Endothelial cell of umbilical vein (primary cell): ENCODE data around the gene TEX22. TPM values are rescaled to one million over a fixed set of nuclear protein-coding genes. Genes with fewer than 3 reads are reported as not detected.

Source experiments
- BruUV-seq: library from RNA; stranded (reverse); fragments of 400-500 nt; replicated peaks from 2 replicates; lab custom pipeline; 2021; lab: Mats Ljungman, UMichigan
- CTCF ChIA-PET: fragments of 300-600, 350-600 bp; sonication (Branson Sonifier 250); formaldehyde crosslinking; loops from one replicate; lab custom pipeline; 2021; ENCODE audit warnings: antibody characterized with exemption, inconsistent platforms; lab: Charles Lee
- POLR2A ChIA-PET: fragments of 300-600, 350-600 bp; sonication (Branson Sonifier 250); formaldehyde crosslinking; loops from one replicate; lab custom pipeline; 2021; ENCODE audit warnings: antibody characterized with exemption, inconsistent platforms; lab: Charles Lee
- DNase-seq: peaks from one replicate; pipeline ENCODE4 v3.0.0-alpha.2; 2011; ENCODE audit warnings: low read depth, low spot score
- FAIRE-seq: peaks from 2 replicates; lab custom pipeline; 2011; peaks lifted over from hg19 to GRCh38; lab: Jason Lieb, UNC
- H2AFZ ChIP-seq: 2 replicates; pipeline ENCODE4 v1.6.0; 2012; ENCODE audit warnings: low read depth, low read length, control low read depth, inconsistent platforms
- H3K27ac ChIP-seq: 2 replicates; pipeline ENCODE4 v1.5.1; 2011; ENCODE audit warnings: low read depth, mild to moderate bottlenecking, control low read depth, low read length, moderate library complexity; ENCODE audit not compliant: insufficient read depth
- H3K27me3 ChIP-seq, 2 experiments: 2 replicates each; pipeline versions ENCODE4 v1.6.0 to v1.6.1; 2011; ENCODE audit warnings: low read length in 2 of 2, mixed read lengths in 1 of 2; ENCODE audit not compliant: control insufficient read depth in 2 of 2, insufficient read depth in 2 of 2
- H3K36me3 ChIP-seq, 2 experiments: 2 replicates in 1 of 2; 3 replicates in 1 of 2; pipeline ENCODE4 v1.5.1; 2011; ENCODE audit warnings: low read length in 2 of 2, mild to moderate bottlenecking in 1 of 2, moderate library complexity in 1 of 2; ENCODE audit not compliant: control insufficient read depth in 2 of 2, insufficient read depth in 2 of 2; ENCODE audit errors: extremely low read depth in 1 of 2
- H3K4me1 ChIP-seq: 3 replicates; pipeline ENCODE4 v1.5.1; 2011; ENCODE audit warnings: mild to moderate bottlenecking, low read length; ENCODE audit not compliant: control insufficient read depth, insufficient read depth; ENCODE audit errors: extremely low read depth
- H3K4me2 ChIP-seq: 2 replicates; pipeline ENCODE4 v1.6.1; 2011; ENCODE audit warnings: low read length, control low read depth, mixed read lengths; ENCODE audit not compliant: insufficient read depth
- H3K4me3 ChIP-seq, 3 experiments: fragments of 200-600 bp in 1 of 3; sonication (generic), shearing (Covaris generic) in 1 of 3; replicated peaks in 1 of 3; 2 replicates each; pipeline ENCODE4 v1.5.1; 2011 to 2016; ENCODE audit warnings: control low read depth in 3 of 3, low read length in 3 of 3, mild to moderate bottlenecking in 2 of 3, inconsistent platforms in 1 of 3, low read depth in 1 of 3, moderate library complexity in 1 of 3; ENCODE audit not compliant: insufficient read depth in 1 of 3
- H3K79me2 ChIP-seq: 2 replicates; pipeline ENCODE4 v1.6.0; 2012; ENCODE audit warnings: low read length, inconsistent platforms; ENCODE audit not compliant: control insufficient read depth, insufficient read depth
- H3K9ac ChIP-seq: replicated peaks from 2 replicates; pipeline ENCODE3; 2011; ENCODE audit warnings: low read length, control low read depth; ENCODE audit not compliant: insufficient read depth; ENCODE audit errors: extremely low read depth
- H3K9me1 ChIP-seq: replicated peaks from 3 replicates; pipeline ENCODE4 v1.6.0; 2011; ENCODE audit warnings: mild to moderate bottlenecking, low read length; ENCODE audit not compliant: control insufficient read depth, insufficient read depth; ENCODE audit errors: extremely low read depth
- H3K9me3 ChIP-seq: replicated peaks from 2 replicates; pipeline ENCODE4 v1.5.1; 2012; ENCODE audit warnings: low read length, inconsistent platforms; ENCODE audit not compliant: control insufficient read depth, insufficient read depth
- H4K20me1 ChIP-seq: replicated peaks from 2 replicates; pipeline ENCODE3; 2011; ENCODE audit warnings: mild to moderate bottlenecking, low read length; ENCODE audit not compliant: control insufficient read depth, insufficient read depth; ENCODE audit errors: extremely low read depth
- EZH2 ChIP-seq: IDR thresholded peaks from 2 replicates; pipeline ENCODE4 v1.6.1; 2012; ENCODE audit warnings: borderline replicate concordance, low read depth, mild to moderate bottlenecking, moderate library complexity, low read length, inconsistent platforms; ENCODE audit not compliant: severe bottlenecking
- FOS ChIP-seq: IDR thresholded peaks from 2 replicates; pipeline ENCODE4 v1.6.1; 2011; ENCODE audit warnings: mild to moderate bottlenecking, low read length, moderate library complexity, borderline replicate concordance; ENCODE audit not compliant: insufficient read depth
- GATA2 ChIP-seq: IDR thresholded peaks from 2 replicates; pipeline ENCODE4 v1.7.0; 2011; ENCODE audit warnings: low read depth, mild to moderate bottlenecking, moderate library complexity, mixed read lengths, low read length; ENCODE audit not compliant: insufficient read length, insufficient read depth
- JUN ChIP-seq: IDR thresholded peaks from 2 replicates; pipeline ENCODE4 v1.6.1; 2011; ENCODE audit warnings: borderline replicate concordance, low read depth; ENCODE audit not compliant: insufficient read length, insufficient read depth
- MYC ChIP-seq: IDR thresholded peaks from one replicate; pipeline ENCODE4 v1.6.1; 2011; ENCODE audit warnings: mild to moderate bottlenecking, low read depth, low read length
- POLR2A ChIP-seq: IDR thresholded peaks from 2 replicates; pipeline ENCODE4 v1.6.1; 2012; ENCODE audit warnings: low read depth, mild to moderate bottlenecking, control low read depth, low read length
- POLR2AphosphoS5 ChIP-seq: IDR thresholded peaks from 2 replicates; pipeline ENCODE4 v1.6.1; 2012; ENCODE audit warnings: low read depth, mild to moderate bottlenecking, control low read depth, low read length, moderate library complexity; ENCODE audit not compliant: insufficient read depth
- dilution Hi-C: fragments of 300-500 bp; cut with MboI; formaldehyde crosslinking; loops from one replicate; pipeline ENCODE4 v1.15.0; 2019; ENCODE audit warnings: low sequenced_read_pairs; ENCODE audit not compliant: extremely low pct_ligation_motif_present
- intact Hi-C: fragments of 100-400 bp; cut with micrococcal nuclease; formaldehyde crosslinking; loops from one replicate; pipeline ENCODE4 v1.10.0; 2022
- polyA plus RNA-seq, 4 experiments: library from polyadenylated mRNA; depleted of rRNA in 3 of 4; stranded (reverse) in 3 of 4; unstranded in 1 of 4; fragments of >200 nt; gene quantifications; 2 replicates each; pipeline versions ENCODE4 v1.2.1 to v1.2.3, GENCODE V29; 2011 to 2012; ENCODE audit warnings: missing spikeins in 1 of 4
- total RNA-seq: library from RNA; stranded (reverse); gene quantifications from 2 replicates; pipeline ENCODE4 v1.2.3, GENCODE V29; 2021
- TF ChIP-seq, protein P1 (sequence below), 2 donors: IDR thresholded peaks; 1 replicate in 1 of 2; 2 replicates in 1 of 2; pipeline ENCODE4 v1.5.1; 2011; ENCODE audit warnings: low read length in 2 of 2, mild to moderate bottlenecking in 2 of 2, moderate library complexity in 2 of 2, control low read depth in 1 of 2, inconsistent platforms in 1 of 2, low read depth in 1 of 2; ENCODE audit not compliant: insufficient read depth in 1 of 2; ENCODE audit errors: extremely low read depth in 1 of 2
- TF ChIP-seq, protein P2 (sequence below): IDR thresholded peaks from 2 replicates; pipeline ENCODE4 v1.6.1; 2011; ENCODE audit not compliant: insufficient read depth, insufficient read length

TEX22 gene
- total and polyA plus RNA-seq, 2 donors (not counting 3 experiments of a cell fraction or from before 2014, with no cell fraction given), result 0.06 to 1.1 TPM

DNA sequence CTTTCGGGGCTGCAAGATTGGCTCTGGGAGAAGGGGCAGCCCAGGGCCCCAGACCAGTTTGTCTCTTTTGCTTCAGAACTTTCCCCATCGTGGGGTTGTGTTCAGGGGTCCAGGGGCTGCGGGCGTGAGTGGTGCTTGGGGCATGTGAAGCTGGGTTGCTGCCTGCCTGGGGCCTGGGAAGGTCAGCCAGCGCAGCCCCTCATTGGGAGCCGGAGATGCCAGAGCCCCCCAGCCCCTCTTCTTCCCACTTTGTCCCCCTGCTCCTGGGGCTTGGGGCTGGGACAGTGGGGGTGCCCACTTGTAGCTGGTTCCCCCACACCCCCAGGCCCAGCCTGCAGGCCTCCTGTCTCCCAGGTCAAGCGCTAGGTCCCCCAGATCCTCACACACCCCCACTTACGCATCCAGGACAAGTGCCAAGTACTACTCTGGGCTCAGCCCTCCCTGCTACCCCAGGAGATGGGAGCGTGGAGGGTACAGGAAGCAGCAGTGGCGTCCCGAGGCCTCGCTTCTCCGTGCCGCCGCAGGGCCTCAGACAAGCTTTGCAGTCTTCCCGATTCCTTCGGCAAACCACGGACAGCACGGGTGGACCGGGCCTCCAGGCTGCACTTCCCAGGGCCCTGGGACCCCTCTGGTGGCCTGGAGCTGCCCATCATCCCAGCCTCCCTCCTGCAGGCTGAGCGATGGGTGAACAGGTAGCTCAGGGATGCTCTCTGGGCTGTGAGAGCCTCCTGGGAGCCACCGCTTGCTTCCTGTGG, 42.3 kb upstream of the TEX22 start:
- Histone ChIP-seq H3K9me3 (no peaks in the 10 kb centered on the region), H3K4me1 (peaks cover 2% of the 10 kb centered on the region), H3K79me2 (no peaks in the 10 kb centered on the region), H3K4me2 (no peak overlapping the region), H3K27ac (no peak overlapping the region), H2AFZ (no peak overlapping the region), H3K9ac (no peak overlapping the region), H3K27me3 (no peaks in the 10 kb centered on the region), H4K20me1 (no peaks in the 10 kb centered on the region), H3K4me3 (no peak overlapping the region), H3K36me3 (peaks cover 0 to 2% of the 10 kb centered on the region in 2 experiments), H3K9me1 (no peaks in the 10 kb centered on the region)
- no TSS peak for BruUV-seq
- no peak for DNase-seq
- TF ChIP-seq, protein P1, sequence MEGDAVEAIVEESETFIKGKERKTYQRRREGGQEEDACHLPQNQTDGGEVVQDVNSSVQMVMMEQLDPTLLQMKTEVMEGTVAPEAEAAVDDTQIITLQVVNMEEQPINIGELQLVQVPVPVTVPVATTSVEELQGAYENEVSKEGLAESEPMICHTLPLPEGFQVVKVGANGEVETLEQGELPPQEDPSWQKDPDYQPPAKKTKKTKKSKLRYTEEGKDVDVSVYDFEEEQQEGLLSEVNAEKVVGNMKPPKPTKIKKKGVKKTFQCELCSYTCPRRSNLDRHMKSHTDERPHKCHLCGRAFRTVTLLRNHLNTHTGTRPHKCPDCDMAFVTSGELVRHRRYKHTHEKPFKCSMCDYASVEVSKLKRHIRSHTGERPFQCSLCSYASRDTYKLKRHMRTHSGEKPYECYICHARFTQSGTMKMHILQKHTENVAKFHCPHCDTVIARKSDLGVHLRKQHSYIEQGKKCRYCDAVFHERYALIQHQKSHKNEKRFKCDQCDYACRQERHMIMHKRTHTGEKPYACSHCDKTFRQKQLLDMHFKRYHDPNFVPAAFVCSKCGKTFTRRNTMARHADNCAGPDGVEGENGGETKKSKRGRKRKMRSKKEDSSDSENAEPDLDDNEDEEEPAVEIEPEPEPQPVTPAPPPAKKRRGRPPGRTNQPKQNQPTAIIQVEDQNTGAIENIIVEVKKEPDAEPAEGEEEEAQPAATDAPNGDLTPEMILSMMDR (IDR thresholded peaks at IDR 0.05; ENCODE audit: extremely low read depth in 1 of 2, insufficient read depth in 1 of 2, low read depth in 1 of 2, low read length in 2 of 2), result no peak
- TF ChIP-seq POLR2A (no peak), MYC (no peak), GATA2 (no peak), FOS (no peak), JUN (no peak), POLR2AphosphoS5 (no peak), EZH2 (no peak)
- TF ChIP-seq, protein P2, sequence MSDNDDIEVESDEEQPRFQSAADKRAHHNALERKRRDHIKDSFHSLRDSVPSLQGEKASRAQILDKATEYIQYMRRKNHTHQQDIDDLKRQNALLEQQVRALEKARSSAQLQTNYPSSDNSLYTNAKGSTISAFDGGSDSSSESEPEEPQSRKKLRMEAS, result no peak
- ChIA-PET CTCF (interaction anchor here (1.2 kb wide), 1 partner anchor 266 kb away, joined by 4 read pairs; no protein-coding TSS in a partner anchor), POLR2A (no interaction called here)
- dilution Hi-C loops, result no loop called here
- intact Hi-C loops, result no loop called here
- FAIRE-seq, result no peak
